ENCODE data around the gene FAM169A.
"Not testable (repeated sequence)": the region's sequence is repeated elsewhere in the genome, so short reads cannot be mapped to it uniquely, and the experiment has no call there.

Gene FAM169A

DNA sequence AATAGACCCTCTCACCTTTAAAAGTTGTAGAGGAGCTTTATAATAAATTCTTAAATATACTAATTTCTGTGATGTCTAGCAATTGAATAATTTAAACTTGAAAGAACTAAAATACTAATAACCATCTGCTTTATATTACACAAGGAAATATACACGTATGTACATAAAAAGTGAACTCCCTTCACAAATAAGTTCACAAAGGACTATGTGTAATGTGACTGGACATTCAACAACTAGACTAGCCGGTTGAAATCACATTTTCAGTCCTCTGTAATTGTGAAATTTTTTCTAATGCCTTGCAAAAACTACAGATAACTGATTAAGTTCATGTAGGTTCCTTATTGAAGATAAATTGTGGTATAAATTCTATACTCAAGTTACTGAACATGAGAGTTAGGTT is 87.6 kb downstream of the FAM169A start:
- H3K4me3 Mint-ChIP-seq = no peak overlapping the region
- no peaks in the 10 kb centered on the region for H3K9me3 Mint-ChIP-seq
- ATAC-seq (no peak), DNase-seq (ENCODE audit: low spot score in 2 of 2) (no peak)
- H3K27ac Mint-ChIP-seq = no peak overlapping the region
- peaks cover 79% of the 10 kb centered on the region for H3K36me3 Mint-ChIP-seq
- no peaks in the 10 kb centered on the region for H3K4me1 Mint-ChIP-seq

- H3K4me3 Mint-ChIP-seq = no peak overlapping the region
- H3K36me3 Mint-ChIP-seq = peaks cover 96% of the 10 kb centered on the region
- DNase-seq (ENCODE audit: low spot score in 2 of 2) = no peak
- peaks cover 8% of the 10 kb centered on the region for H3K4me1 Mint-ChIP-seq
- no peak overlapping the region for H3K27ac Mint-ChIP-seq
- ATAC-seq = no peak
- no peaks in the 10 kb centered on the region for H3K9me3 Mint-ChIP-seq
Measured at GRCh38 chr5:74772359-74772758, 93.8 kb downstream of the FAM169A start.

DNA sequence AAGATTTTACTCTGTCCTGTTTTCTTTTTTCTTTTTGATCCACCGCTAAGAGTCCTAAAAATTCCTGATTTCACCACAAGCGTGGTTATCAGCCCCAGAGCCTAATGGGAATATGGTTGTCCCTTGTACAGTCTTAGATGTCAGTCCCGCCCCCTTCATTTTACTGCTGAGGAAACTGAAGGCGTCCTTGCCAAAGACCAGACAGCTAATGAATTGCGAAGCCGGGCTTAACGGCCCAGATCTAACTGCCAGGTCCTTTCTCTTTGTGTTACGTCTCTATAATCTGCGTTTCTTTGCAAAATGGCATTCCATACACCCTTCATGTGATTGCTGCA is 98.6 kb downstream of the FAM169A start:
- Mint-ChIP-seq H3K4me1 (peaks cover 18% of the 10 kb centered on the region), H3K36me3 (peaks cover 57% of the 10 kb centered on the region), H3K27ac (peak overlapping the region; percentile 98), H3K9me3 (no peaks in the 10 kb centered on the region), H3K4me3 (peak overlapping the region; percentile 98)
- DNase-seq (ENCODE audit: low spot score in 2 of 2) = peak in 1 of 2 donors; percentile 54
- ATAC-seq = no peak

GRCh38 chr5:74766849-74767578 is 99.2 kb downstream of the FAM169A start, which contains the start of the genes GFM2 and NSA2:
GFM2 (minus strand) TSS chr5:74767117; CDS start chr5:74763742, 3,375 bp downstream.
NSA2 (plus strand) TSS chr5:74767249; CDS start chr5:74767361, 112 bp downstream.
- Mint-ChIP-seq H3K36me3 (peaks cover 57% of the 10 kb centered on the region), H3K4me1 (peaks cover 23% of the 10 kb centered on the region), H3K4me3 (peak within 1 kb of the TSS; percentile 98), H3K27ac (peak within 1 kb of the TSS; percentile 98), H3K9me3 (no peaks in the 10 kb centered on the region)
- ATAC-seq = peak; percentile 96
- peak; percentile 79 to 95 for DNase-seq (ENCODE audit: low spot score in 2 of 2)

- H3K4me3 Mint-ChIP-seq = peak overlapping the region; percentile 98
- no peak for DNase-seq (ENCODE audit: low spot score in 2 of 2)
- no peaks in the 10 kb centered on the region for H3K9me3 Mint-ChIP-seq
- peak; percentile 31 for ATAC-seq
- H3K36me3 Mint-ChIP-seq = peaks cover 57% of the 10 kb centered on the region
- peak overlapping the region; percentile 98 for H3K27ac Mint-ChIP-seq
- peaks cover 29% of the 10 kb centered on the region for H3K4me1 Mint-ChIP-seq
Measured at GRCh38 chr5:74766418-74766848, 99.8 kb downstream of the FAM169A start.

- Mint-ChIP-seq H3K36me3 (peaks cover 53% of the 10 kb centered on the region), H3K4me3 (peak overlapping the region; percentile 98), H3K4me1 (peaks cover 32% of the 10 kb centered on the region), H3K27ac (no peak overlapping the region), H3K9me3 (no peaks in the 10 kb centered on the region)
- ATAC-seq (no peak), DNase-seq (ENCODE audit: low spot score in 2 of 2) (no peak)
Measured at GRCh38 chr5:74765929-74766328, 100.3 kb downstream of the FAM169A start.

DNA sequence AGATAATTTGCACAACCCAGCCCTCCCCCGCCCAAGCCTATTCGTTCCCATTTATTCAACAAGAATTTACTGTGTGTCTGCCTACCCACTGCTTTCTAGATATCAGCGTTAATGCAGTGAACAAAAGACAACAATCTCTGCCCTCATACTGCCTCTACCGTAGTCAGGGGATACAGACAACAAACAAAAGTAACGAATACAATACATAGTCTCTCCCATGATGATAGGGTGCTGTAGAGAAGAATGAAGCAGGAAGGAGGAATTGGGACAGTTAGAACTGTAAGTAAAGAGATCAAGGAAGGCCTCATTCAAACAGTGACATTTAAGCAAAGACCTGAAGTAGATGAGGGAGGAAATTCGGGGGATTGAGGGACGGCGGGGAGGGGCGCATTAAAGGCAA is 101.0 kb downstream of the FAM169A start:
- Mint-ChIP-seq H3K4me3 (peak overlapping the region; percentile 98), H3K9me3 (no peaks in the 10 kb centered on the region), H3K36me3 (peaks cover 53% of the 10 kb centered on the region), H3K4me1 (peaks cover 38% of the 10 kb centered on the region), H3K27ac (peak overlapping the region; percentile 79)
- DNase-seq (ENCODE audit: low spot score in 2 of 2) (no peak), ATAC-seq (no peak)

DNA sequence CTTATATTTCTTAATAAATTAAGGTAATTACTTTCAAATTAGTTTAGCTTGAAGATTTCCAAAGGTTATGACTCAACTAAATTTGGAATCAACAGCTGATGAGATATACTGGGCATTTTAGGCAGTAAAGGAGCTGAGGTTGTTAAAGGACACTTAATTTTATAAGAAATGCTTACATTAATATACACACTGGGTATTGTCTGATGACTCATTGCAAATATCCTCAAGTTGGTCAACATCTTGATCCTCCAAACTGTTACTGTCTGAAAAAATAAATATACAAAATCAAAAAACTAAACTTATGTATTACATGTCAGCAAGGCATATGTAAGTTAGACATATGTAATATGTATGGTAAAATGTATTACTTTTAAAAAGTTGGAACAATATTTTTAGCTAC is 102.7 kb downstream of the FAM169A start:
- Mint-ChIP-seq H3K27ac (no peak overlapping the region), H3K4me1 (peaks cover 38% of the 10 kb centered on the region), H3K36me3 (peaks cover 53% of the 10 kb centered on the region), H3K4me3 (no peak overlapping the region), H3K9me3 (no peaks in the 10 kb centered on the region)
- DNase-seq (ENCODE audit: low spot score in 2 of 2) = no peak
- no peak for ATAC-seq

DNA sequence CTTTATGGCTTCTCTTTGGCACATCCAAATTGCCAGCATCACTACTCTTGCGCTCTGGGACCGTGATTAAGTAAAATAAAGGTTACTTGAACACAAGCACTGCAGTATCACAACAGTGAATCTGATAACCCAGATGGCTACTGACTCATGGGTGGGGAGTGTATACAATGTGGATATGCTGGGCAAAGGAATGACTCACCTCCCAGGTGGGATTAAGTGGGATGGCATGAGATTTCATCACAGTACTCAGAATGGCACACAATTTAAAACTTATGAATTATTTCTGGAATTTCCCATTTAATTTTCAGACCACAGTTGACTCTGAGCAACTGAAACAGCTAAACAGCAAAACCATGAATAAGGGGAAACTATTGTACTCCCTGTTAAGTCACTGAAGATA is 103.6 kb downstream of the FAM169A start:
- Mint-ChIP-seq H3K27ac (no peak overlapping the region), H3K36me3 (peaks cover 55% of the 10 kb centered on the region), H3K4me1 (peaks cover 31% of the 10 kb centered on the region), H3K4me3 (no peak overlapping the region), H3K9me3 (no peaks in the 10 kb centered on the region)
- peak; percentile 64 for ATAC-seq
- no peak for DNase-seq (ENCODE audit: low spot score in 2 of 2)

DNA sequence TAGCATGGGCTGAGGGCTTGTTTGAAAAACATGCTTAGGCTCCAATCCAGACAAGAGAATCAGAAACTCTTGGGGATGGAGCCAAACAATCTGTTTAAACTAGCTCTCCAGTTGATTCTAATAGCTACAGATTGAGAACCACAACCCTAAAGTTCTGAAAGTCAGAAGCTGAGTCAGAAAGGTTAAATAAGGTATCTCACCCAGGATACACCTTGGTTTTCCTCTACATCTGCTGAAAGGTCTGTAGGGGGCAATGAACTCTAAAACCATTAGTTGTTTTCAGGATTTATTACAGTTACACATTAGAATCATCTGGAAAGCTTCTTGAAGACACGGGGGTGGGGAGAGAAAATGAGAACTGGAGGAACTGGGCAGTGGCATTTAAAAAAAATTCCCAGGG is 104.9 kb downstream of the FAM169A start:
- H3K4me1 Mint-ChIP-seq = peaks cover 31% of the 10 kb centered on the region
- ATAC-seq (no peak), DNase-seq (ENCODE audit: low spot score in 2 of 2) (no peak)
- no peak overlapping the region for H3K27ac Mint-ChIP-seq
- H3K9me3 Mint-ChIP-seq = no peaks in the 10 kb centered on the region
- H3K36me3 Mint-ChIP-seq = peaks cover 63% of the 10 kb centered on the region
- no peak overlapping the region for H3K4me3 Mint-ChIP-seq

GRCh38 chr5:74748742-74749141 is 117.4 kb downstream of the FAM169A start:
- not testable (repeated sequence) for ATAC-seq; H3K9me3 Mint-ChIP-seq; H3K4me3 Mint-ChIP-seq; H3K27ac Mint-ChIP-seq; DNase-seq (ENCODE audit: low spot score in 2 of 2); H3K4me1 Mint-ChIP-seq
- H3K36me3 Mint-ChIP-seq = peaks cover 89% of the 10 kb centered on the region

GRCh38 chr5:74738406-74738805 is 127.8 kb downstream of the FAM169A start:
- Mint-ChIP-seq H3K4me1 (no peaks in the 10 kb centered on the region), H3K27ac (no peak overlapping the region), H3K9me3 (no peaks in the 10 kb centered on the region), H3K4me3 (no peak overlapping the region), H3K36me3 (peaks cover 89% of the 10 kb centered on the region)
- DNase-seq (ENCODE audit: low spot score in 2 of 2) (no peak), ATAC-seq (no peak)

DNA sequence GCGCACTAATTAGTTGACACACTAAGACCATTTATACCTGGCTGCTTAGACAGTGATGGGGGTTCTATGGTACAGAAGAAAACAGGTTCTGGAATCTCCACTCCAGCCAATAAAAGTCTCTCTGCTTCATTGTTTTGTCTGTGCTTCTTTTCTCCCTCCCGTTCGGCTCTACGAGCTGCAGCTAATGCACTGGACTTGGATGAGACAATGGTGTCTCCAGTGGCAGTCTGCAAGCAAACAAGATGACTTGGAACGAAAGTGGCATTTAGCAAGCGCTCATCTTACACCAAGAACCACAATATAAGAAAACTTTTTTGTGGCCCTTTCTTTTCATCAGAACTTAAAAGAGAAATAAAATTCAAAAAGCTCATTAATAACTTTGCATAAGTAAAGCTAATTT is 129.4 kb downstream of the FAM169A start:
- no peak for ATAC-seq
- DNase-seq (ENCODE audit: low spot score in 2 of 2) = no peak
- H3K4me1 Mint-ChIP-seq = no peaks in the 10 kb centered on the region
- H3K4me3 Mint-ChIP-seq = no peak overlapping the region
- peaks cover 97% of the 10 kb centered on the region for H3K36me3 Mint-ChIP-seq
- H3K9me3 Mint-ChIP-seq = no peaks in the 10 kb centered on the region
- no peak overlapping the region for H3K27ac Mint-ChIP-seq
